Measurements from ENCODE around the gene NR3C2.

Gene NR3C2

GRCh38 chr4:148441986-148442831 lies at the start of gene NR3C2:
Gene NR3C2 (minus strand): TSS chr4:148442414.
- ATAC-seq = peak; percentile 98
- no peak for TF ChIP-seq PATZ1 (CRISPR knock-in tag; IDR thresholded peaks at IDR 0.05; ENCODE audit: borderline replicate concordance)
- no peak for TF ChIP-seq TSHZ2 (CRISPR knock-in tag; IDR thresholded peaks at IDR 0.05)
- TF ChIP-seq ZFP3 (CRISPR knock-in tag; IDR thresholded peaks at IDR 0.05) = no peak
- no peak for TF ChIP-seq GLIS3 (CRISPR knock-in tag; IDR thresholded peaks at IDR 0.05)
- no peak for TF ChIP-seq ARNTL (CRISPR knock-in tag; IDR thresholded peaks at IDR 0.05; ENCODE audit: borderline replicate concordance, low read depth)
- no peak for TF ChIP-seq PPARA (CRISPR knock-in tag; IDR thresholded peaks at IDR 0.05; ENCODE audit: borderline replicate concordance)
- no peak for TF ChIP-seq POU6F1 (CRISPR knock-in tag; IDR thresholded peaks at IDR 0.05; ENCODE audit: borderline replicate concordance, low read depth)
- no peak for TF ChIP-seq SNAI2 (CRISPR knock-in tag; IDR thresholded peaks at IDR 0.05)
- no peak for TF ChIP-seq BACH2 (CRISPR knock-in tag; IDR thresholded peaks at IDR 0.05; ENCODE audit: borderline replicate concordance)

- TF ChIP-seq BACH2 (CRISPR knock-in tag; IDR thresholded peaks at IDR 0.05; ENCODE audit: borderline replicate concordance) = no peak
- TF ChIP-seq ISL1 (CRISPR knock-in tag; IDR thresholded peaks at IDR 0.05) = no peak
- no peak for TF ChIP-seq ZNF70 (CRISPR knock-in tag; IDR thresholded peaks at IDR 0.05)
- no peak for TF ChIP-seq TCF4 (CRISPR knock-in tag; IDR thresholded peaks at IDR 0.05; ENCODE audit: borderline replicate concordance)
- no peak for ATAC-seq
Observed at GRCh38 chr4:148487181-148487580, 45.0 kb upstream of the NR3C2 start.

GRCh38 chr4:148481636-148482035 lies 39.4 kb upstream of the NR3C2 start:
- no peak for ATAC-seq
- no peak for TF ChIP-seq ZFP30 (CRISPR knock-in tag; IDR thresholded peaks at IDR 0.05)
- no peak for TF ChIP-seq CSRNP3 (CRISPR knock-in tag; IDR thresholded peaks at IDR 0.05)

- TF ChIP-seq ARNTL (CRISPR knock-in tag; IDR thresholded peaks at IDR 0.05; ENCODE audit: borderline replicate concordance, low read depth) (no peak), ESRRG (CRISPR knock-in tag; IDR thresholded peaks at IDR 0.05) (no peak), TCF4 (CRISPR knock-in tag; IDR thresholded peaks at IDR 0.05; ENCODE audit: borderline replicate concordance) (no peak)
- no peak for ATAC-seq
Observed at GRCh38 chr4:148477276-148477675, 35.1 kb upstream of the NR3C2 start.

- ATAC-seq = no peak
- no peak for TF ChIP-seq OSR1 (CRISPR knock-in tag; IDR thresholded peaks at IDR 0.05)
- TF ChIP-seq TSHZ2 (CRISPR knock-in tag; IDR thresholded peaks at IDR 0.05) = no peak
- TF ChIP-seq PATZ1 (CRISPR knock-in tag; IDR thresholded peaks at IDR 0.05; ENCODE audit: borderline replicate concordance) = no peak
- TF ChIP-seq CSRNP3 (CRISPR knock-in tag; IDR thresholded peaks at IDR 0.05) = no peak
- no peak for TF ChIP-seq ZC3H10 (CRISPR knock-in tag; IDR thresholded peaks at IDR 0.05)
- TF ChIP-seq BACH2 (CRISPR knock-in tag; IDR thresholded peaks at IDR 0.05; ENCODE audit: borderline replicate concordance) = no peak
- TF ChIP-seq ZFP30 (CRISPR knock-in tag; IDR thresholded peaks at IDR 0.05) = no peak
- no peak for TF ChIP-seq SNAI2 (CRISPR knock-in tag; IDR thresholded peaks at IDR 0.05)
Observed at GRCh38 chr4:148469938-148470337, 27.7 kb upstream of the NR3C2 start.
